HG02678 (cell line): ENCODE measurements around the gene KIF22.
A peak's percentile ranks its signal among the peaks of the same experiment; 100 is the strongest.
"Not testable (repeated sequence)": the region's sequence is repeated elsewhere in the genome, so short reads cannot be mapped to it uniquely, and the experiment has no call there.

ENCODE experiments used
- ATAC-seq: cut with Tn5 transposase; IDR thresholded peaks from one replicate; pipeline ENCODE4 v1.9.1; 2021; ENCODE audit warnings: mild to moderate bottlenecking, moderate library complexity; ENCODE audit not compliant: unreplicated experiment

KIF22 gene

GRCh38 chr16:29812754-29813643 is 22.4 kb downstream of the KIF22 start:
- no peak for ATAC-seq

- ATAC-seq = no peak
These were observed 23.4 kb downstream of the KIF22 start for GRCh38 chr16:29813644-29814562.

GRCh38 chr16:29814592-29814991 is 24.0 kb downstream of the KIF22 start:
- no peak for ATAC-seq

DNA sequence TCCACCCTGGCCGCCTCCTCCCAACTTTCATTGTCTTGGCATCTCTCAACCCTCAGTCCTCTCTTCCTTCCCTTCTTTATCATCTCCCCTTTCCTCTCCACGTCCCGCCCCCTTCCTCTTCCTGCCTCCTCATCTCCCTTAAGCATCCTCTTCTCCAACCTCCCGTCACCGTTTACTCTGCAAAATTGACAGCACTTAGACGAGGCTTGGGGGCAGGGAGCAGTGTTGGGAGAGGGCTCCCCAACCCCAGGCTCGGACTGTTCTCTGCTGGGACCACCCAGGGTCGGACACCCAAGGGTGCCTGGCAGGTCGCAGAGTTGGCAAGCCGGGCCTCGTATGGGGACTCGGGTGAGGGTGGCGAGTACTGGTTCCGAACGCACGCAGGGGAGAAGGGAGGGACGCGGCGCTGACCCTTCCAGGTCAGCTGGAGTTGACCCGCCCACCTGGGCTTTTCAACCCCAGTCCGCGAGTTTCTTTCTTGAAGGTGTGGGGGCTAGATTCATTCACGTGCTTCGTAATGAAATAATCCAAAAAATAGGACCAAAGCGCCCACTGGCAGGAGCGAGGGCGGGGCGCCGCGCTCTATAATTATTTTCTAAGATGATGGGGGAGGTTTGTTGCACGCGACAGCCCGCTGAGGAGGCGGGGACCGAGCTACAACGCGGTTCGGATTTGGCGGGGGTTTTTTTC is 24.6 kb downstream of the KIF22 start:
- ATAC-seq = no peak

DNA sequence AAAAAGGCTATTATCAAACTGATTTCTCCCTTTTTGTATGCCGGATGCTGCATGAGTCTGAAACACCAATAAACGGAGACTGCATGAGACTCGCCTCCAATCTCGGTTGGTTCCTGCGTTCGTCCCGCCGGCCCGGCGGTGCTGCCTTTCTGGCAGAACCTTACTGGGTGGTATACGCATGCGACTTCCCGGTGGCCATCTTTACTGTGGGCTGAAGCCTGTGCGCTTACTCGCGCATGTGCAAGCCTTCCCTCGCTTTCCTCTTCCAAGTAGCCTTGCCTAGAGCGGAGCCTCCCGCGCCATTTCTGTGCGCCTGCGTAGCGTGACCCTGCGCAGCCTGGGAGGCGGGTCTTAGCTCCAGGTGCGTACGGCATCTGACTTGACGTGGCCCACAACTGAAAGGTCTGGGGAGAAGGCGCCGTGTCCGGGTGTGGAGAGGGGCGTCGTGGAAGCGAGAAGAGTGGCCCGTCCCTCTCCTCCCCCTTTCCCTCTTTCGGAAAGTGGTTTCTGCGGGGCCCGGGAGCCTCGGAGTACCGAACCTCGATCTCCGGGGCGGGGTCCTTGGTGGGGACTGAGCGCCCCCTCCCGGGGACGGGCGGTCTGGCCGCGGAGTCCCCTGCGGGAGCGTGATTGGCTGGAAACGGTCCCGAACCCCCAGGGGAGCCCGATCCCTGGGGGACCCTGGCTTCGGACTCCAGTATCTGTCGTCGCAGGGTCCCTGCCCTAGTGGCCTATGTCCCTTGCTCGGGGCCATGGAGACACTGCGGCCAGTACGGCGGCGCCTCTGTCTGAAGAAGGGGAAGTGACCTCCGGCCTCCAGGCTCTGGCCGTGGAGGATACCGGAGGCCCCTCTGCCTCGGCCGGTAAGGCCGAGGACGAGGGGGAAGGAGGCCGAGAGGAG is 25.5 kb downstream of the KIF22 start, which contains the start of gene PAGR1:
Gene PAGR1, plus strand, starts transcription at position 360 of the 901 bp plus-strand sequence. Its CDS starts 374 bp downstream, at position 734.
- peak; percentile 64 for ATAC-seq

DNA sequence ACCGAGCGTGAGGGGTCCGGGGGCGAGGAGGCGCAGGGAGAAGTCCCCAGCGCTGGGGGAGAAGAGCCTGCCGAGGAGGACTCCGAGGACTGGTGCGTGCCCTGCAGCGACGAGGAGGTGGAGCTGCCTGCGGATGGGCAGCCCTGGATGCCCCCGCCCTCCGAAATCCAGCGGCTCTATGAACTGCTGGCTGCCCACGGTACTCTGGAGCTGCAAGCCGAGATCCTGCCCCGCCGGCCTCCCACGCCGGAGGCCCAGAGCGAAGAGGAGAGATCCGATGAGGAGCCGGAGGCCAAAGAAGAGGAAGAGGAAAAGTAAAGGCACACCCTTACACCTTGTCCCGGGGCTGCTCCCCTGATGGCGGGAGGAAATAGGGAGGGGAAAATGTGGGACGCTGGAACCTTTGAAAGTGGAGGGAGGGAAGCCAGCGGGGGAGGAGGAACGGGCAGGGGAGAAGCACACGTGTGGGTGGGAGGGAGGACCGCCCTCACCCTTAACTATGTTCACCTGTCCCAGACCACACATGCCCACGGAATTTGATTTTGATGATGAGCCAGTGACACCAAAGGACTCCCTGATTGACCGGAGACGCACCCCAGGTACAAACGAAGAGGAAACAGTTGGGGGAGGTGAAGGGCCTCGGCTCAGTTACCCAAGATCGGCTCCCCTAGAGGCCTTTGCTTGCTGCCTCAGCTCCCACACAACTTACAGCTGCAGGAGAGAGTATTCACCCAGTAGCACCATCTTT is 26.3 kb downstream of the KIF22 start:
- peak; percentile 8 for ATAC-seq

DNA sequence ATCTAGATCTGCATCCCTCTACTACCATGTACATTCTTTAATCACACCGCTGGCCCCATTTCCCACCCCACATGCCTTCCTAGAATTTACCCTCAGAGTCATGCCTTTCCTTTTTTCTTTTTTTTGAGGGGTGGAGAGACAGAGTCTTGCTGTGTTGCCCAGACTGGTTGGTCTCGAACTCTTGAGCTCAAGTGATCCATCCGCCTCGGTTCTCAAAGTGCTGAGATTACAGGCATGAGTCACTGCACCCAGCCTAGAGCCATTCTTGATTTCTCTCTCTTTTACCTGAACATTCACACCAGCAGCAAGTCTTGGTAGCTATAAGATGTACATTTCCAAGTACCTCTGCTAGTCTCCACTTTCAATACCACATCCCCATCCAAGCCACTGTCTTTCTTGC is 27.5 kb downstream of the KIF22 start:
- no peak for ATAC-seq

DNA sequence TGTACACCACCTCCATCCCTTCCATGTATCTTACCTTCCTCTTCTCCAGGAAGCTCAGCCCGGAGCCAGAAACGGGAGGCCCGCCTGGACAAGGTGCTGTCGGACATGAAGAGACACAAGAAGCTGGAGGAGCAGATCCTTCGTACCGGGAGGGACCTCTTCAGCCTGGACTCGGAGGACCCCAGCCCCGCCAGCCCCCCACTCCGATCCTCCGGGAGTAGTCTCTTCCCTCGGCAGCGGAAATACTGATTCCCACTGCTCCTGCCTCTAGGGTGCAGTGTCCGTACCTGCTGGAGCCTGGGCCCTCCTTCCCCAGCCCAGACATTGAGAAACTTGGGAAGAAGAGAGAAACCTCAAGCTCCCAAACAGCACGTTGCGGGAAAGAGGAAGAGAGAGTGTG is 29.0 kb downstream of the KIF22 start:
- no peak for ATAC-seq

DNA sequence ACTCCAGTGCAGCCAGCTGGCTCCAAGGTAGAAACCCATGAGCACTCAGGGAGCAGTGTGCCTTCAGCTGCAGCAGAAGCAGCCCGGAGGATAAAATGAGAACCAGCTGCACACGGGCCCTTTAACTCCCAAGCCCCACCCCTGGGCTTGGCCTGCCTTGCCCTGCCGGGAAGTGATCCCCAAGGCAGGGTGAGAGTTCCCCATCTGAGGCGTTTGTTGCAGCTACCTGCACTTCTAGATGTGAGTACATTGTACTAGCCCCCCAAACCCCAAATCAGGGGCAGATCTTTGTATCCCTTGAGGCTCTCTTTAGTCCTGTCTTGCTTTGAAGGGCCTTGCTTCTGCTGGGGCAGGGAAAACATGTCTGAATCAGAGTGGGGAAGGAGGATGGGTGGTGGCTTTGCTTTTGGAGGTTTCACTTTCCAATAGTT is 29.7 kb downstream of the KIF22 start, which contains the start of gene MVP:
Gene MVP, plus strand, starts transcription at position 192 of the 431 bp plus-strand sequence. CDS start 10,088 bp downstream, outside the sequence.
- ATAC-seq = no peak

GRCh38 chr16:29820730-29821642 is 30.4 kb downstream of the KIF22 start:
- peak; percentile 41 for ATAC-seq

DNA sequence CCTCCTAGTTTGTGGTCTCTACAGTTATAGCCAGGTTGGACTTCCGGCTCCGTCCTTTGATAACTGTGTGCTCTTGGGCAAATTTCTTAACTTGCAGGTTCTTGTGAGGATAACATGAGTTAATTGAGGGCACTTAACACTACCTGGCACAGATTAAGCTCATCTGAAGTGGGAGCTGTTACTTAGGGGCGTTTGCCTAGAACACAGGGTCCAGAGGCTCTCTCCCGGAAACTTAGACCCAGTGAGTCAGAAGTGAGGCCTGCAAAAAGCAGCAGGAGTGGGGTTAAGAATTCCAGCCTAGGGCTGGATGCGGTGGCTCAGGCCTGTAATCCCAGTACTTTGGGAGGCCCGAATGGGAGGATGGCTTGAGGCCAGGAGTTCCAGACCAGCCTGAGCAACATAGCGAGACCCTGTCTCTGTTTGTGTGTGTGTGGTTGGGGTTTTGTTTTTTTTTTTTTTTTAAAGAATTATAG is 31.1 kb downstream of the KIF22 start:
- ATAC-seq = no peak

DNA sequence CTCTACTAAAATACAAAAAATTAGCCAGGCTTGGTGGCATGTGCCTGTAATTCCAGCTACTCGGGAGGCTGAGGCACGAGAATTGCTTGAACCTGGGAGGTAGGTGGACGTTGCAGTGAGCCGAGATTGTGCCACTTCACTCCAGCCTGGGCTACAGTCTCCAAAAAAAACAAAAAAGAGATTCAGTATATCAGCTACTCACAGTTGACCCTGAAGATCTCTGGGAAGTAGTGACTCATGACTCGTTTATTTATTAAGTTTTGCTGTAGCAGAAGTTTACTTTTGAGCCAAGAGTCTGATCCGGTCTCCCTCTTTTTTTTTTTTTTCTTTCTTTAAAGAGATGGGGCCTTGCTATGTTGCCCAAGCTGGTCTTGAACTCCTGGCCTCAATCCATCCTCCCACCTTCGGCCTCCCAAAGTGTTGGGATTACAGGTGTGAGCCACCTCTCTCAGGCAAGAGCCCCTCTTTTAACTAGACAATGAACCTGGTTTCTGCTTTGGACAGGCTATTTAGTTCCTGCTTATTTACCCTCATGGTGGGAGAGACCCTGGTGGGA is 34.1 kb downstream of the KIF22 start:
- ATAC-seq = no peak

DNA sequence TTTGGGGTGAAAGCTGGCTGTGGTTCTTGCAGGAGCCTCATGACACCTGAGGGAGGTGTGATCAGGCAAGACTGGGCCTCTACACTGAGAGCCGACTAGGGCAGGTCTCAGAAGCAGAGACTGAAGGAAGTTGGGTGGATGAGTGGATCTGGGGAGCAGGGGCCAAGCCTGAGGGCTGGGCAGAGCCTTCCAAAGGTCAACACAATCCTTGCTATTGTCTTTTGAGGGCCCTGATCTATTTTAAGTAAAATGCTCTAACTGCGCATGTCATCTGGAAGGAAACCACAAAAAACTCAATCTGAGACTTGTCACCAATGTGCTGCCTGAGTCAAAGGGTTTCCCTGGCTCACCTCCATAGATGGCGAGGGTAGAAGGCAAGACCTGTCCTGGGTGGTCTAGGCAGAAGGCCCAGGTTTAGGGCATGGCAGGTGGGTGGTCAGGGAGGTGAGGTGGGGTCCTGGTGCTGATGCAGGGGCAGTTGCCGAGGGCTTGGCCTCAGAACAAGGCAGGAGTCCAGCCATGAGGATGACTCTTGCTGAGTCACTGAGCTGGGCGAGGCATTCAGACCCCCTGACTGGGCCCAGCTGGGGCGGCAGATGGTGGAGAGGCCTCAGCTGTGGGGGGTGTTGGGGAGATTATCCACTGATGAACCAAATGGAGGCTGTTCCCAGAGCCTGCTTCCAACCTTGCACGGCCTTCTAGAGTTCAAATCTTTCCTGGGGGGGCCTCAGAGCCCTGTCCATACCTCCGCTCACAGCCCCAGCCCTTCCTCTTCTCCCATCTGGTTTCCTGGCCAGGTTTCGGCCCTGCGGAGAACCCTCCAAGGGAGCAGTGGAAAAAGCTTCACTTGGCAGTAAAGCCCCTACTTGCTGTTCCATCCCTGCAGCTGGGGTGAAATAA is 34.8 kb downstream of the KIF22 start:
- ATAC-seq = no peak

DNA sequence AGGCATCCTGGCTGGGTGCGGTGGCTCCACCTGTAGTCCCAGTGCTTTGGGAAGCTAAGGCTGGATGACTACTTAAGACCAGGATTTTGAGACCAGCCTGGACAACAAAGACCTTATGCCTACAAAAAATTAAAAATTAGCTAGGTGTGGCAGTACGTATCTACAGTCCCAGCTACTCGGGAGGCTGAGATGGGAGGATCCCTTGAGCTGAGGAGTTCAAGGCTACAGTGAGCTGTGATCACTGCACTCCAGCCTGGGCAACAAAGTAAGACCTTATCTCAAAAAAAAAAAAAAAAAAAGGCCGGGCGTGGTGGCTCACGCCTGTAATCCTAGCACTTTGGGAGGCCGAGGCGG is 35.8 kb downstream of the KIF22 start:
- ATAC-seq = no peak

DNA sequence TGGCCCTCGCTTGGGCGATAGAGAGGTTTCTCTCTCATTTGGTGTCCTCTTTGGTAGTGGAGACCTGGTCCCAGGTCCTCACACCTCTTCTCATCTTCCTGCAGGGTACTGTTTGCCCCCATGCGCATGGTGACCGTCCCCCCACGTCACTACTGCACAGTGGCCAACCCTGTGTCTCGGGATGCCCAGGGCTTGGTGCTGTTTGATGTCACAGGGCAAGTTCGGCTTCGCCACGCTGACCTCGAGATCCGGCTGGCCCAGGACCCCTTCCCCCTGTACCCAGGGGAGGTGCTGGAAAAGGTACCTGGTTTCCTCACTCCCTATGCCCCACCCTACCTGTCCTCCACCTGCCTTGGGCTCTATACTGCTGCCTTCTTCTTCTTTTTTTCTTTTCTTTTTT is 40.2 kb downstream of the KIF22 start:
- ATAC-seq = no peak

DNA sequence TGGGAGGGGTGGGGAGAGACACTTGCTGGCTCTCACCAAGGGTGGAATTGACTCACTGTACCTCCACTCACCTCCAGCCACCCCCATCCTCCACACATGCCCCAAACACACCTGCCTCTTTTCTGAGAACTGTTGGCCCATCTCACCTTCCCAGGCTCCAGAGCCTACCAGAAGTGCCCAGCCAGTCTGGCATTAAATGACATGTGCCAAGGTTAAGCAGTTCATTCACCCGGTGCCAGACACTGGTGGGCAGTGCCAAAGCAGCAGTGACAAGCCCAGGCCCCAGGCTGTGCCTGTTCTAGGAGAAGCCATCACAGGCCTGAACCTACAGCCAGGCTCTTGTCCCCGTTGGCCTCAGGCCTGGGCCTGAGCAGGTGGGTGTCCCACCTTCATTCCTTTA is 40.9 kb downstream of the KIF22 start:
- no peak for ATAC-seq

GRCh38 chr16:29833219-29833618 is 42.7 kb downstream of the KIF22 start:
- ATAC-seq = not testable (repeated sequence)
